Lower leg skin (tissue), 4 donors: Measurements from ENCODE around the gene FLYWCH2. TPM values are rescaled to one million over a fixed set of nuclear protein-coding genes. Genes with fewer than 3 reads are reported as not detected.

Source experiments
- DNase-seq, 2 donors: peaks; one replicate each; pipeline ENCODE4 v3.0.0-alpha.2; 2019; ENCODE audit warnings: low spot score in 2 of 2
- H3K4me3 ChIP-seq: fragments of 200-600 bp; sonication (generic); 2 replicates; pipeline ENCODE4 v1.5.1; 2017; ENCODE audit warnings: mild to moderate bottlenecking, low read depth; ENCODE audit not compliant: poor library complexity, severe bottlenecking
- POLR2A ChIP-seq, 2 donors: fragments of 450-650 bp; IDR thresholded peaks; one replicate each; pipeline ENCODE4 v1.6.1; 2016 to 2017; ENCODE audit warnings: antibody characterized with exemption in 2 of 2, mild to moderate bottlenecking in 1 of 2, moderate library complexity in 1 of 2
- WGBS, 2 donors: methylation state at CpG; one replicate each; pipeline ENCODE4 v1.1.5; 2018; 5-methylcytosine and 5-hydroxymethylcytosine counted together
- intact Hi-C: fragments of 100-400 bp; cut with DNase I; formaldehyde crosslinking; loops from one replicate; pipeline ENCODE4 v1.15.0; 2023; ENCODE audit warnings: low total_unique reads
- total RNA-seq, 4 donors: library from RNA; depleted of rRNA; stranded (reverse); fragments of >200 nt; gene quantifications; one replicate each; pipeline ENCODE4 v1.1.0, GENCODE V29; 2016
- TF ChIP-seq, protein P1 (sequence below), 3 donors: fragments of 450-650 bp; IDR thresholded peaks; one replicate each; pipeline ENCODE4 v1.5.1; 2016; ENCODE audit warnings: antibody characterized with exemption in 3 of 3, mild to moderate bottlenecking in 3 of 3, moderate library complexity in 2 of 3

Gene FLYWCH2
- total RNA-seq, 4 donors from 2014 or later: 36.4 to 44.6 (median 40.3) TPM

DNA sequence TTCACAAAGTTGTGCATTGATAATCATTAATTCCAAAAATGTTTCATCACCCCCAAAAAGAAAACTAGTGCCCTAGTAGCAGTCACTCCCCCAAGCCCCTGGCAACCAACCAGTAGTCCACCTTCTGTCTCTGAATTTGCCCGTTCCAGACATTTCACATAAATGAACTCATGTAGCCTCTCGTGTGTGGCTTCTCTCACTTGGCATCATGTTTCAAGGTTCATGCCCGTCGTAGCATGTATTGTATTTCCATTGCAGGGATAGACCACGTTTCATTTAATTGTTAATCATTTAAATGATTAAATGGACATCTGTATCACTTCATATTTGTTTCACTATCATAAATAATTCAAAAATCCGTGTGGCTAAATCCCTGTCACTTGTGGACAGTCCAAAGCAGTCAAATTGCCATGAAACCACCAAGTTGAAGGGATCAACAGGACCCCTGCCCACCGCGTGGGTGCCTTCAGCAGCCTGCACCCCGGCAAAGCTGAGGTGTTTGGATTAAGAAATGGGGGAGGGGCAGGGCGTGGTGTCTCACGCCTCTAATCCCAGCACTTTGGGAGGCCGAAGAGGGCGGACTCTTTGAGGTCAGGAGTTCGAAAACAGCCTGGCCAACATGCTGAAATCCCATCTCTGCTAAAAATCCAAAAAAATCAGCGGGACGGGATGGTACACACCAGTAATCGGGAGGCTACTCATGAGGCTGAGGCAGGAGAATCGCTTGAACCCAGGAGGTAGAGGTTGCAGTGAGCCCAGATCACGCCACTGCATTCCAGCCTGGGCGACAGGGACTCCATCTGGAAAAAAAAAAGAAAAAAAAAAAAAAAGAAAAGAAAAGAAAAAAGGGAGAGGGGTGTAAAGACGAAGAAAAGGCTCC is 8.7 kb upstream of the FLYWCH2 start:
- no peak for TF ChIP-seq POLR2A (IDR thresholded peaks at IDR 0.05)
- TF ChIP-seq, protein P1, sequence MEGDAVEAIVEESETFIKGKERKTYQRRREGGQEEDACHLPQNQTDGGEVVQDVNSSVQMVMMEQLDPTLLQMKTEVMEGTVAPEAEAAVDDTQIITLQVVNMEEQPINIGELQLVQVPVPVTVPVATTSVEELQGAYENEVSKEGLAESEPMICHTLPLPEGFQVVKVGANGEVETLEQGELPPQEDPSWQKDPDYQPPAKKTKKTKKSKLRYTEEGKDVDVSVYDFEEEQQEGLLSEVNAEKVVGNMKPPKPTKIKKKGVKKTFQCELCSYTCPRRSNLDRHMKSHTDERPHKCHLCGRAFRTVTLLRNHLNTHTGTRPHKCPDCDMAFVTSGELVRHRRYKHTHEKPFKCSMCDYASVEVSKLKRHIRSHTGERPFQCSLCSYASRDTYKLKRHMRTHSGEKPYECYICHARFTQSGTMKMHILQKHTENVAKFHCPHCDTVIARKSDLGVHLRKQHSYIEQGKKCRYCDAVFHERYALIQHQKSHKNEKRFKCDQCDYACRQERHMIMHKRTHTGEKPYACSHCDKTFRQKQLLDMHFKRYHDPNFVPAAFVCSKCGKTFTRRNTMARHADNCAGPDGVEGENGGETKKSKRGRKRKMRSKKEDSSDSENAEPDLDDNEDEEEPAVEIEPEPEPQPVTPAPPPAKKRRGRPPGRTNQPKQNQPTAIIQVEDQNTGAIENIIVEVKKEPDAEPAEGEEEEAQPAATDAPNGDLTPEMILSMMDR (IDR thresholded peaks at IDR 0.05): no peak

DNA sequence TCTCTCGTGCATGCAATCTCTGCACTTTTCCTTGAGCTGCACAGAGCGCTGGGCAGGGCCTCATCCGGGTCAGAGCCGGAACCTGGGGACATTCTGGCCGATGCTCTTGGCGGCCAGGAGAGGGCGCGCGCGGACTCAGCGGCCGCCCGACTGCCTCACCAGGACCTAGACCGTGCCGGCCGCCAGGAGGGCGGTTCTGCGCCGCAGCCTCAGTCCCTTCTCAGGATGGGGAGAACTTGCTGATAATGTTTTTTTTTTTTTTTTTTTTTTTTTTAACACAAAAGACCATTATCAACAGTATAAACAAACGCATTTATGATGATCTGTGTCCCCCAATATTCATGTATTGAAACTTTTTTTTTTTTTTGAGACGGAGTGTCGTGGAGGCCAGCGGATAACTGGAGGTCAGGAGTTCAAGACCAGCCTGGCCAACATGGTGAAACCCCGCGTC is 8.1 kb upstream of the FLYWCH2 start:
- no peak for TF ChIP-seq POLR2A (IDR thresholded peaks at IDR 0.05)
- TF ChIP-seq, protein P1 (IDR thresholded peaks at IDR 0.05): peak in 1 of 3 donors; percentile 87
- DNase-seq: peak; percentile 60 to 94
- no peak overlapping the region for H3K4me3 ChIP-seq
- intact Hi-C loops: loop anchor here (5.0 kb wide), 1 partner anchor 47 kb away; no protein-coding TSS in a partner anchor
- WGBS, 2 donors: 12 to 13% methylated on average over 25 of the region's 25 CpGs

More for the DNA sequence above, 8.7 kb upstream of the FLYWCH2 start:
- WGBS, 2 donors: 55 to 56% methylated on average over 21 of the region's 21 CpGs
- no peak for DNase-seq
- intact Hi-C loops: no loop called here
- H3K4me3 ChIP-seq: no peak overlapping the region

DNA sequence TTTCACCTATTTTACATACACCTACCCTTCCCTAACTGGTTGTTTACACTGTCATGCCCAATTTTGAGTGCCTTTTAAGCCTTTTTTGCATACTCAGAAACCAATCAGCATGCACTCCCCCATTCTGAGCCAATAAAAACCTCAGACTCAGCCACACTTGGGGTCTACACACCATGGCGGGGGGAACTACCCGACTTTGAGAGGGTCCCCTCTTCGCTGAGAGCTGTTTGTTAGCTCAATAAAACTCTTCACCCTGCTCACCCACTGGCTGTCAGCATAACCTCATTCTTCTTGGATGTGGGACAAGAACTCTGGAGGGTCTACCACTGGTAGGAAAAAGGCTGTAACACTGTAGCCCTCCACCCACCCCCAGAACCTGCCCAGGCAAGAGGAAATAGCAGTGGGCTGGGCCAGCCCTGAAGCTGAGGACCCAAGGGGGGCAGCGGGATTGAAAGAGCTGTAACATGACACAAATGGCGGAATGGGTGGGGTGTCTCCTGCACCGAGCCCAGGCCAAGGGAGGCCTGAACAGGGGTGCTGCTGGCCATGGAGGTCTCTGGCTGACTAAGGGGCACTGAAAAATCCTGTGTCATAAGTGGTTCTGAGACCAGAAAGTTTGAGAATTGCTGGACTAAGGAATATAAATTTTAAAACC is 3.0 kb upstream of the FLYWCH2 start:
- intact Hi-C loops: loop anchor here (5.0 kb wide), 1 partner anchor 42 kb away; no protein-coding TSS in a partner anchor
- H3K4me3 ChIP-seq: no peak overlapping the region
- no peak for DNase-seq
- WGBS, 2 donors: 83 to 86% methylated on average over 6 of the region's 6 CpGs
- no peak for TF ChIP-seq POLR2A (IDR thresholded peaks at IDR 0.05)

DNA sequence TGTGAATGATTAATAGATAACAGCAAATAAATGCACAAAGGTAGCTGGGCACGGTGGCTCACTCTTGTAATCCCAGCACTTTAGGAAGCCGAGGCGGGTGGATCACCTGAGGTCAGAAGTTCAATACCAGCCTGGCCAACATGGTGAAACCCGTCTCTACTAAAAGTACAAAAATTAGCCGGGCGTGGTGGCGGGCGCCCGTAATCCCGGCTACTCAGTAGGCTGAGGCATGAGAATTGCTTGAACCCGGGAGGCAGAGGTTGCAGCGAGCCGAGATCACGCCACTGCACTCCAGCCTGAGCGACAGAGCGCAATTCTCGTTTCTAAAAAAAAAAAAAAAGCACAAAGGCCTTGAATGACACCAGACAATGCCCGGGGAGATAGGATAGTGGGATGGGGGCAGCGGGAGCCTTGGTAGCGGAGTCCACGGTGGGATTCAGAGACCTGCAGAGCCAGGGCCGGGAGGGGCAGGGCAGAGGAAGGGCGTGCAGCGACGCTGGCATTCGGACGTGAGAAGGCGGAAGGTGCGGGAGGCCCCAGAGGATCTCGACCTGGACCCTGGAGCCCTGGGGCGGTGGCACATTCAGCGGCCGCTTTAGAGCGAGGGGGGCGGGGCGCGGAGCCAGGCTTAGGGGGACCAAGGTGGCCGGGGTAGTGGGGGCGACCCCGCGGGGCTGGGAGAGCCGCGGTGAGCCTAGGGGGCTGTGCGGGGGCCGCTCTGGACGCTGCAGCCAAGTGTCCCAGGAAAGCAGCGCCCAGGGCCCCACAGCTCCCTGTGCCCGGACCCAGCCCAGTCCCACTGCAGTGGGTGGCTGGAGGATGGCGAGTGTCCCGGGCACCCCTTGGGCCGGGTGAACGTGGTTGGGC is 999 bp upstream of the FLYWCH2 start:
- peak in 1 of 2 donors; percentile 92 for DNase-seq

DNA sequence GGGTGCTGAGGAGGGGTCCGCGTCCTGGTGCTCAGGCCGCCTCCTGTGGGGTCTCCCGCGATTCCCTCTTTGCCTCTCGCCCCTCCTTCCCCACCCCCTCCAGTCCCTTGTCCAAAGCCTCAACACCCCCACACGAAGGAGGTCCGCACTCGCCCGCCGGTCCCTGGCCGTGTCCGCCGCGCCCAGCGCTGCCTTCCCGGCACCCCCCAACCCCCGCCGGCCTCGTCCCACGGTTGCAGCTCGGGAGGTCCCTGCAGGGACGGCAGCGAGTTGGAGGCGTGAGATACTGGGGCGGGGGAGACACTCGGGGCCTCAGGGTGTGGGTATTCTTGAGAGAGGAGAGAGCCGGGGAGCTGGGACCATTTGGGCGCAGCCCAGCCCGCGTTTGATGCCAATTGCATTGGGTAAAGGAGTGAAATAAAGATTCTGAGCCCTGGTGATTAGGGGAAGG is 468 bp downstream of the FLYWCH2 start:
- peak; percentile 30 to 91 for DNase-seq
- intact Hi-C loops: no loop called here
- H3K4me3 ChIP-seq: peak overlapping the region; percentile 54
- TF ChIP-seq, protein P1 (IDR thresholded peaks at IDR 0.05): no peak
- TF ChIP-seq POLR2A (IDR thresholded peaks at IDR 0.05): no peak
- WGBS, 2 donors: 1% methylated on average over 20 to 29 of the region's 31 CpGs

More for the DNA sequence above, 999 bp upstream of the FLYWCH2 start:
- TF ChIP-seq POLR2A (IDR thresholded peaks at IDR 0.05): no peak
- TF ChIP-seq, protein P1 (IDR thresholded peaks at IDR 0.05): no peak
- 5% methylated on average over 36 to 52 of the region's 52 CpGs for WGBS, 2 donors
- intact Hi-C loops: no loop called here
- H3K4me3 ChIP-seq: peak overlapping the region; percentile 50
